Measurements from ENCODE around the gene LAMA2. TPM values are rescaled to one million over a fixed set of nuclear protein-coding genes. Genes with fewer than 3 reads are reported as not detected.

The LAMA2 gene
- total and polyA plus RNA-seq, 2 of the 8 experiments (the other 6 are each of a cell fraction or from before 2014, with no cell fraction given): 1.3 to 3.8 TPM

DNA sequence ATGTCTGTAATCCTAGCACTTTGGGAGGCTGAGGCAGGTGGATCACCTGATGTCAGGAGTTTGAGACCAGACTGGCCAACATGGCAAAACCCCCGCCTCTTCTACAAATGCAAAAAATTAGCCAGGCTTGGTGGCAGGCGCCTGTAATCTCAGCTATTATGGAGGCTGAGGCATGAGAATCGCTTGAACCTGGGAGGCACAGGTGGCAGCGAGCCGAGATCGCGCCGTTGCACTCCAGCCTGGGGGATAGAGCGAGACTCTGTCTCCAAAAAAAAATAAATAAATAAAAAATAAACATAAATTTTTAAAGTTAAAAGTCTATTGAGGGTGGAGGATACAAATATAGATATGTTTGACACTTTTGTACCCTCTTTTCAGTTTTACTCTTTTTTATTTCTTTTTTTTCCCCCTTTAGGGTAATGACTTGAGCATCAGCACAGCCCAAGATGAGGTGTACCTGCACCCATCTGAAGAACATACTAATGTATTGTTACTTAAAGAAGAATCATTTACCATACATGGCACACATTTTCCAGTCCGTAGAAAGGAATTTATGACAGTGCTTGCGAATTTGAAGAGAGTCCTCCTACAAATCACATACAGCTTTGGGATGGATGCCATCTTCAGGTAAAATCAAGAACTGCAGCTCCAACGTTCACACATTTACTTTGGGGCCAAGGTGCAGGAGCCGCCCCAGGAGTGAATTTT lies 368.9 kb downstream of the LAMA2 start:
- DNase-seq (ENCODE audit: low read depth in 1 of 2, low spot score in 2 of 2): peak; percentile 57 to 69
- no peaks in the 10 kb centered on the region for H3K4me1 ChIP-seq (replicated peaks in 1 of 4; ENCODE audit: control insufficient read depth in 3 of 4, insufficient read depth in 4 of 4, low read length in 3 of 4)
- ChIA-PET POLR2A (ENCODE audit: partially characterized antibody) (interaction anchor here (1.1 kb wide), 1 partner anchor 72 kb away, joined by 4 read pairs; no protein-coding TSS in a partner anchor), CTCF (ENCODE audit: partially characterized antibody) (interaction anchor here (0.6 to 3.8 kb wide), 29 partner anchors 10 to 613 kb away, joined by 3 to 27 read pairs (median 3); no protein-coding TSS in a partner anchor)
- no peak overlapping the region for H3K27ac ChIP-seq (ENCODE audit: low read depth, low read length)
- H4K8ac ChIP-seq (ENCODE audit: extremely low read depth, insufficient read depth, low read length): no peak overlapping the region
- peak; percentile 88 for FAIRE-seq
- H3K23me2 ChIP-seq (ENCODE audit: low read depth, low read length): no peaks in the 10 kb centered on the region
- H3K9me3 ChIP-seq (ENCODE audit: insufficient read depth in 2 of 2, low read depth in 1 of 2, low read length in 1 of 2): no peaks in the 10 kb centered on the region
- no peak overlapping the region for H2BK5ac ChIP-seq (ENCODE audit: low read depth, low read length)
- no peak overlapping the region for H3K23ac ChIP-seq (ENCODE audit: insufficient read length)
- no peak overlapping the region; the same call in 1 of the 2 replicates for H2AFZ ChIP-seq (ENCODE audit: low read length)
- H3K79me1 ChIP-seq (ENCODE audit: low read depth, low read length): no peaks in the 10 kb centered on the region
- H3K56ac ChIP-seq (replicated peaks; ENCODE audit: insufficient read length, low read depth, low read length): no peak overlapping the region
- 67% methylated on average over 13 of the region's 13 CpGs; no CpG with 5 or more reads in 1 of the 2 experiments for WGBS, 2 experiments (ENCODE audit: extremely low coverage in 1 of 2, insufficient coverage in 1 of 2, insufficient read length in 1 of 2, insufficient replicate concordance in 2 of 2, low coverage in 1 of 2, low lambda C conversion rate in 2 of 2, missing lambda C conversion rate in 1 of 2)
- no peak overlapping the region for H3K4me2 ChIP-seq (ENCODE audit: insufficient read depth in 1 of 2, low read depth in 2 of 2, low read length in 2 of 2)
- no peak overlapping the region for H3K4me3 ChIP-seq (ENCODE audit: extremely low read depth in 1 of 4, insufficient read depth in 2 of 4, low read depth in 3 of 4, low read length in 4 of 4)
- H3K14ac ChIP-seq (ENCODE audit: insufficient read length): no peak overlapping the region
- H3K36me3 ChIP-seq (ENCODE audit: control insufficient read depth in 2 of 4, insufficient read depth in 4 of 4, low read length in 3 of 4): no peaks in the 10 kb centered on the region
- H2BK120ac ChIP-seq (replicated peaks; ENCODE audit: low read depth, low read length): no peak overlapping the region
- H2BK12ac ChIP-seq (ENCODE audit: low read depth, low read length): no peak overlapping the region
- H3K18ac ChIP-seq (ENCODE audit: extremely low read depth, low read length): no peak overlapping the region
- no peaks in the 10 kb centered on the region for H3K79me2 ChIP-seq (ENCODE audit: control insufficient read depth in 1 of 2, insufficient read depth in 2 of 2, low read length in 2 of 2)
- no peak overlapping the region for H2BK15ac ChIP-seq (ENCODE audit: low read length)
- H4K20me1 ChIP-seq (replicated peaks in 1 of 2; ENCODE audit: control insufficient read depth in 1 of 2, insufficient read depth in 2 of 2, low read length in 2 of 2): no peaks in the 10 kb centered on the region
- H3K27me3 ChIP-seq (replicated peaks in 1 of 4; ENCODE audit: control insufficient read depth in 3 of 4, extremely low read depth in 1 of 4, insufficient read depth in 3 of 4, low read length in 3 of 4): no peaks in the 10 kb centered on the region
- no peak overlapping the region for H4K5ac ChIP-seq (ENCODE audit: insufficient read length, low read depth, low read length)
- no peak overlapping the region for H3K4ac ChIP-seq (replicated peaks; ENCODE audit: insufficient read length, low read depth, low read length)
- no peak overlapping the region for H2AK5ac ChIP-seq (ENCODE audit: low read depth, low read length)
- no peak overlapping the region for H2BK20ac ChIP-seq (ENCODE audit: low read length)
- H4K91ac ChIP-seq (replicated peaks; ENCODE audit: insufficient read length, low read length): no peak overlapping the region
- H3K9ac ChIP-seq (replicated peaks in 1 of 4; ENCODE audit: extremely low read depth in 1 of 4, low read depth in 3 of 4, low read length in 3 of 4): no peak overlapping the region
- TF ChIP-seq SIX5 (IDR thresholded peaks at IDR 0.05; ENCODE audit: low read depth, low read length) (no peak), GTF2F1 (IDR thresholded peaks at IDR 0.05; ENCODE audit: borderline replicate concordance, low read depth, low read length) (no peak), TEAD4 (IDR thresholded peaks at IDR 0.05; ENCODE audit: low read depth, low read length) (0 out of 2 replicates have a peak, but pooled peaks have one; percentile 16), RAD21 (IDR thresholded peaks at IDR 0.05 in 1 of 2, conservative IDR thresholded peaks at IDR 0.05 in 1 of 2; ENCODE audit: low read depth in 2 of 2, low read length in 2 of 2) (peak; percentile 92 to 93), POU5F1 (IDR thresholded peaks at IDR 0.05; ENCODE audit: low read depth, low read length) (no peak), PHF8 (conservative IDR thresholded peaks at IDR 0.05; ENCODE audit: low read depth, low read length) (no peak), CTCF (IDR thresholded peaks at IDR 0.05; ENCODE audit: control extremely low read depth in 1 of 3, insufficient read depth in 1 of 3, low read depth in 1 of 3, low read length in 3 of 3) (peak; percentile 37 to 77 (median 77))
- TF ChIP-seq, protein P1, sequence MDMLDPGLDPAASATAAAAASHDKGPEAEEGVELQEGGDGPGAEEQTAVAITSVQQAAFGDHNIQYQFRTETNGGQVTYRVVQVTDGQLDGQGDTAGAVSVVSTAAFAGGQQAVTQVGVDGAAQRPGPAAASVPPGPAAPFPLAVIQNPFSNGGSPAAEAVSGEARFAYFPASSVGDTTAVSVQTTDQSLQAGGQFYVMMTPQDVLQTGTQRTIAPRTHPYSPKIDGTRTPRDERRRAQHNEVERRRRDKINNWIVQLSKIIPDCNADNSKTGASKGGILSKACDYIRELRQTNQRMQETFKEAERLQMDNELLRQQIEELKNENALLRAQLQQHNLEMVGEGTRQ (IDR thresholded peaks at IDR 0.05; ENCODE audit: low read length): no peak
